Fibroblast of skin of right biceps (primary cell): ENCODE results near the gene AFF3.

Experiments used
- DNase-seq: peaks from one replicate; pipeline ENCODE4 v3.0.0-alpha.2; 2013

Gene AFF3

GRCh38 chr2:99922664-99923063 is 219.7 kb downstream of the AFF3 start:
- no peak for DNase-seq

GRCh38 chr2:99921903-99922302 is 220.5 kb downstream of the AFF3 start:
- no peak for DNase-seq

GRCh38 chr2:99918389-99918788 is 224.0 kb downstream of the AFF3 start:
- DNase-seq, result no peak

DNA sequence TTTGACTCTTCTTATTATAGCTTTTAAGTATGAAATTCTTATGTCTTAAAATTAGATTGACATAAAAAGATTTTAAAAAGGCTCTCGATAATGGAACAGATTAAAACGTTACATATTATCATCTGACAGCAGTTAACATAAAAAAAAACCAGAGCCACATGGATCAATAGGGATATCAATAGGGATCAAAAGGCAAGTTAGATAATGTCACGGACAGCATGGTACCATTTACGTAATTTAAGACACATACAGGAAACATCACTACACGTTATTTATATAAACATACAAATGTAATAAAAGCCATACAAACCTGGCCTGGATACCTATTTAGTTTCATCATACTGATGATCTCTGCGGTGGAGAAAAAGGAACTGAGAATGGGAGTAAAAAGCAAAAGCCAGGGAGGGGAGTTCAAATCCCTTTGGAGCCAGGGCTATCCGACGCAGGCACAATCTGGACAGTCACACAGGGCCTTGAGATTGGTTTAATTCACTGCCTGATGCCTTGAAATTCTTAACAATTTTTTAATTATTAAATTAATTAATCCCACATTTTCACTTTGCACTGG is 227.2 kb downstream of the AFF3 start:
- no peak for DNase-seq

- no peak for DNase-seq
Measured at GRCh38 chr2:99911736-99912135, 230.7 kb downstream of the AFF3 start.

DNA sequence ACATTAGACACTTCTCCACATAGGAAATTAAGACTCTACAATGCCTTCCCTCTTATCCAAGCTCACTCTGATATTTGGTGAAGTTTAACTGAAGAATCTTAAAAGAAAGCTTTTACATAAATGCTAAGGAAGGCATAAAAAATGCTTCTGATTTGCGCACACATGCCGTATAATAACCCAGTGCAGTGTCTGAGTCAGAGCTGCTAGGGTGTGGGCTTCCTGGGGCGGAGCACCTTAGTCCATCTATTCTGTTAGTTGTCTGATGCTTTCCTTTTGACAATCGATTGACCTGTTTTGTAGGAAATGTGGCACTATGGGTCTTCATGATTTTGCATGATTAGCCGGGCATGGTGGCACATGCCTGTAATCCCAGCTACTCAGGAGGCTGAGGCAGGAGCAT is 231.5 kb downstream of the AFF3 start:
- no peak for DNase-seq

GRCh38 chr2:99905636-99906035 is 236.8 kb downstream of the AFF3 start:
- DNase-seq, result no peak

DNA sequence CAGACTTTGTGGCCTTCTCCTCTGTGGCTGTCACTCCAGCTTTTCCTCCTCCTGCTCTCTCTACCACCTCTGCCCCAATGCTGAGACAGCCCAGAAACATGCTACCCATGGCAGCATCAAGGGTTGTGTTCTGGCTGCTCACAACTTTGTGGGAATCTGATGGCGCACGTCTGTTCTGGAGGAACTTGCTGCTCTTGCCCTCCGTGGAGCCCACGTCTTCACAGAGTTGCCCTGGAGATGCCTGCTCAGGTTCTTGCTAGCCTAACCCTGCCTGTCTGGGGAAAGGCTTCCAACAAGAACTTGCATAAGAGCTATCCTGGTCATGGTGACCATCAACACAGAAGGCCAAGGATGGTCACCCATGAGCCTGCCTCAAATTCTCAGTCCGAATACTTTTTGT is 237.4 kb downstream of the AFF3 start:
- DNase-seq, result no peak

GRCh38 chr2:99903981-99904380 is 238.4 kb downstream of the AFF3 start:
- no peak for DNase-seq

GRCh38 chr2:99900556-99900955 is 241.8 kb downstream of the AFF3 start:
- DNase-seq, result no peak

DNA sequence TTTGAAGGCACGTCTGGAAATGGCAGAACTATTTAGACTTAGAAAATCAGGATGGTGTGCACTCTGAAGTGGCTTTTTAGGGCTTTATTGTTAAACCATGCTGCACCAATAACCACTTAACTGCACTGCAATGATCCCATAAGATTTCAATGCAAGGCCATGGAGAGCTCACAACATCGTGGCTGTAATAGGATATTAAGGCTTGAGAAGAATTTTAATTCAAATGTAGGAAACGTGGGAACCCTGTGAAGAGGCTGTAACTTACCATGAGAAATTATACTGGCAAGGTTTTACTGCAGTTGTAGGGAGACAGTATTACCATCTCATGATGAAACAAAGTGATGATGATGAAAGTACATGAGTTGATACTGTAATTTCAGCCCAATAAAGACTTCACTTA is 242.5 kb downstream of the AFF3 start:
- peak; percentile 21 for DNase-seq

DNA sequence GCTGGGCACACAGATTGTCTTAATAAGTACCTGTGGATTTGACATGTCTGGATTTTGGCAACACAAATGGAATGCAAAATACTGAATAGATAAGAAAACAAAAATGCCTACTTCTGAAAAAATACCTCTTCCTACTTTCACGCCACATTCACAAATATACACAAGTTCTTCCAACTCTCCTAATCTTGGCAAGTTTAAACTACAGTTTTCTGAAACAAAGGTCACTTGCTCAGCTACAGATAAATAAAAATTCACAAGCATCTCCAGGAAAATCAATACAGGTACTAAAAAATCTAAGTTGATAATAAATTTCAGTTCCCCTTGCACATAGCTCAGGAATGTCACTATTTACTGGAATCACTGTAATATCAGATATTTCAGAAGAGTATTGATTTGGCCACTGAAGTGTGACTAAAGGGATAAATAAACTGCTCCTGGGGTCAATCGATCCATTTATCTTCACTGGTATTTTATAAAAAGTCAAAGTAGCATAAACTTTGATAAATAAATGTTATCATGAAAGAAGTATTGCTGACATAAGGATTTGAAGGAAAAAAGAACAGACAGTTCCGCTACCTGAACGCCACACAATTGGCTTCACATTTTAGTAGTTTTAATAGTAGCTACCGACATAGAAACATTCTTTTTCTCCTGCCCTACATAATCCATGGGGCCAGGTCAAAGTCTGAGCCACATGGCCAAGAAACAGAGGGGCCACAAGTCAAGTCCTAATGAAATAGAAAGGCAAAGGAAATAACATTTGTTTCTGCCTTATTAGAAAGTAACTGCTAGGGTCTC is 243.1 kb downstream of the AFF3 start:
- no peak for DNase-seq

- DNase-seq, result no peak
Measured at GRCh38 chr2:99898336-99899048, 243.9 kb downstream of the AFF3 start.

DNA sequence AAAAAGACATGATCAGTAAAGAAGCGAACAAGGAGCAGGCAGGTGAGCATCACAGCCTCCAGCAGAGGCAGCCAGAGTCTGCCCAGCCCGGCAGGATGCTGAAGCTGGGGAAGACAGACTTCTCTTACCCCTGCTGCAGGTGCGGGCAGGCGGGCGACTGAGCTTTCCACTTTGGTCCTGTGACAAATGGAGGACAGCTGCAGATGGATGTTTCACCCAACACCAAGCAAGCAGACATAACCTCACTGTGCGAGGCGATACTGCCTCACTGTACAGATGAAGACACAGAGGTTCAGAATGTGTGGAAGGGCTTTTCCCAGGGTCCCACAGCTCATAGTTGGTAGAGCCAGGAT is 251.0 kb downstream of the AFF3 start:
- DNase-seq, result no peak

DNA sequence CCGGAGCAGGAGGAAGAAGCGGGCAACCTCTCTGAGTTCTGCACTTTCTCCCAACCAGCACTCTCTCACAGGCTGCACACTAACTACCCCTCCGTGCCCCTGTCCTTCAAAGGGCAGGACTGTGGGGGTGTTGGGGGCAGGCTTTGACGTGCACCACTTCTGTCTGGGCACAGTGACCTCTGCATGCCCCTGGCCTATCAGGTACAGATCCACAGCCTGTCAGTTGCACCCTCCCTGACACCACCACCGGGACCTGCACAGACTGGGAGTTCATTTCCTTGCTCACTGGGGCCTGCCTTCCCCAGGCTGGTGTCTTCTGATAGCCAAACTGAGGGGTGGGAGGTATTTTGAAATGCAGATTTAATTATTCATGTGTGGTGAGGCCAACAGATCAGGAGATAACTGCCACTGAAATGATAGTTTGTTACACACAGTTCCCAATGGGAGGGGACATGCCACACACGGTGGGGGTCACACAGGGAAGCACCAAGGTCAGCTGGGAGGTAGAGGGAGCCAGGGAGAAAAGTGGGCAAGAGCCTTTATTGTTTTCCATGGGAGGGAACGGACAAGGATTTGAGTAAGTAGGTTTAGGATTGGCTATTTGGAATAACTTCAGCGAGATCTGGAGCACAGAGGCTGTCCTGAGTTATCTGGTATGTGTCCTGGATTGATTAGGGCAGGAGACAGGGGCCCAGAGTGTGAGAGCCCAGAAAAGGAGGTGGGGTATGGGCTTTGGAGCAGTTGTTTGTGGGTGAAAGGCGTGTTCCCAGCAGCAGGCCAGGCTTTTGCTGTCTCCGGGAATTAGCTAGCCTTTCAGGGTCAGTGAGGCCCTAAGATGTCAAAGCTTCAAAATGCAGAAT is 251.6 kb downstream of the AFF3 start:
- no peak for DNase-seq

GRCh38 chr2:99888617-99889016 is 253.8 kb downstream of the AFF3 start:
- DNase-seq, result no peak

DNA sequence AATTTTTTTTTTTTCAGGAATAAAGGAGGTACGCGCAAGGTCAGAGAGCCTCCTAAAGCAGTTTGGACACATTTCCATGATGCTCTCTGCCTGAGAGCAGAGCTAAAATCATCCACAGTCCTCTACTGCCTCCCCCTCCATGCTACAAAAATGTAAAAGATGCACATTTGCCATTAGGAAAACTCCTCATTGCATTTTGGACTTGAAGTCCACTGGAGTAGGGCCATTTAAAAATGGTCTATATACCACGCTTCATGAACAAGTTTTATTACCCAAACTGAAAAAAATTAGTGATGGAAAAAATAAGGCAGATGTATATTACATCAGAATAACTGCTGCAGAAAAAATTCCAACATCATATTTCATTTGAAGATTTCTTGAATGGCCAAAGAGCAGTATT is 256.0 kb downstream of the AFF3 start:
- DNase-seq, result no peak

GRCh38 chr2:99883358-99883757 is 259.0 kb downstream of the AFF3 start:
- peak; percentile 34 for DNase-seq

GRCh38 chr2:99881901-99882591 is 260.3 kb downstream of the AFF3 start:
- peak; percentile 98 for DNase-seq

GRCh38 chr2:99880964-99881294 is 261.5 kb downstream of the AFF3 start:
- DNase-seq, result no peak

DNA sequence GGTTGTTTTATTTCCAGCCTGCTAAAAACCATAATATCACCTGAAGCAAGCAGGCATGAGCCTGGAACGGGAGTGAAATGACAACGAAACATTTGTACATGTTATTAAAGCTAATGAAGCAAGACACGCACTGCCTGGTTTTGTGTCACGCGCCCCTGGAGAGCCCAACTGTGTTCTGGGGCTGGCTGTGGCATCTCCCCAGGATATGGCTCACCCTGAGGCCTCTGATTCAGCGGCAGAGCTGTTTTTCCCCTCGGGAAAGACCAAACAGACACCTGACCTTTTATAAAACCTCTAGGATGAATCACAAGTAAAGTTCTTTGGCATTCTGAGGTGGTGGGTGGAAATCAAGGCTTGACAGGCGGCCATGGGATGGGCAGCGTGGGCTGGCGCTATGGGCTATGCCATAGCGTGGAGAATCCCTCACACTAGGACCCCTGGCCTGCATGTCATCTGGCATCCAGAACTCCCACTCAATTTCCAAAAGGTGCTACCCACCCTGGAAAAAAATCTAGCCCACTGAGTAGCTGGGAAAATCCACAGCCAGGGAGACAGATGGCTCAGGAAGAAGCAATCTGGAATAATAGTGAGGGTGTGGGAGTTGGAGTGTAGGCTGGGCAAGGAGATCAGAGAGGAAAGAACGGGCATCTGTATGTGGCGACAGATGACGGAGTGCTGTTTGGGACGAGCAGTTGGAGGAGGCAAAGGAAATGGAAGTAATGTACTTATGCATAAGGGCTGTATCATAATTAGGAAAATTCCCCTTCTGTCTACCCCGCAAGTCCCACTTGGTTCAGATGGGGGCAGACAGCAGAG is 262.0 kb downstream of the AFF3 start:
- DNase-seq, result peak; percentile 91

GRCh38 chr2:99879481-99879880 is 262.9 kb downstream of the AFF3 start:
- DNase-seq, result no peak
